Measurements from ENCODE around the gene SYNDIG1.

Gene SYNDIG1

GRCh38 chr20:24590178-24590982 is 121.0 kb downstream of the SYNDIG1 start:
- no peak overlapping the region for H3K27ac ChIP-seq (replicated peaks)
- H3K4me3 ChIP-seq (replicated peaks; ENCODE audit: insufficient read depth, low read length) = no peak overlapping the region
- no peak for DNase-seq (ENCODE audit: low read depth in 1 of 2, low spot score in 1 of 2)
- TF ChIP-seq GABPA (IDR thresholded peaks at IDR 0.05; ENCODE audit: low read depth) = no peak
- no peak for TF ChIP-seq CTCF (IDR thresholded peaks at IDR 0.05; ENCODE audit: insufficient read depth, low read length)
- TF ChIP-seq SPI1 (IDR thresholded peaks at IDR 0.05; ENCODE audit: borderline replicate concordance, low read depth) = no peak
- no peak for TF ChIP-seq REST (IDR thresholded peaks at IDR 0.05; ENCODE audit: insufficient replicate concordance, low read depth)
- TF ChIP-seq POLR2AphosphoS5 (IDR thresholded peaks at IDR 0.05; ENCODE audit: low read depth) = no peak
- H3K27me3 ChIP-seq (ENCODE audit: insufficient read depth, poor library complexity, severe bottlenecking) = no peaks in the 10 kb centered on the region

DNA sequence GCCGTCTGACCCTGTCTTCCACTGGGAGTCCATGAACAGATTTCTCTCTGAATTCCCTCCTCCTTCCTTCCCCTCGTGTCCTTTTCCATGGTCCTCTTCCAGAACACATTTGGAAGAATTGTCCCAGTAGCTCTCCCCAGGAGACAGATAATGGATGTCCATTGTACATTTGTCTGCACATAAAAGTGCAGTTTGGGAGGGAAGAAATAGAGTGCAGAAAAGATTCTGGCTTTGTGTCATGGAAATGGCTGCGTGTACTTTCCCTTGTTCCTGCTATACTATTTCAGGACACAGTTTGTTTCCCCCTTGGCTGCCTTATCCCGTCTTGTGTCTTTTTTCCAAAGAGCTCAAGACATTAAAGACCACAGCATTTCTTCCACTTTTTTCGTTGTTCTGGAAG is 127.6 kb downstream of the SYNDIG1 start:
- H3K27ac ChIP-seq (replicated peaks) = no peak overlapping the region
- no peak for DNase-seq (ENCODE audit: low read depth in 1 of 2, low spot score in 1 of 2)

More for the DNA sequence above, 127.6 kb downstream of the SYNDIG1 start:
- peaks cover 4% of the 10 kb centered on the region for H3K27me3 ChIP-seq (ENCODE audit: insufficient read depth, poor library complexity, severe bottlenecking)
- TF ChIP-seq CTCF (IDR thresholded peaks at IDR 0.05; ENCODE audit: insufficient read depth, low read length) (no peak), REST (IDR thresholded peaks at IDR 0.05; ENCODE audit: insufficient replicate concordance, low read depth) (no peak), GABPA (IDR thresholded peaks at IDR 0.05; ENCODE audit: low read depth) (no peak), POLR2AphosphoS5 (IDR thresholded peaks at IDR 0.05; ENCODE audit: low read depth) (no peak), SPI1 (IDR thresholded peaks at IDR 0.05; ENCODE audit: borderline replicate concordance, low read depth) (no peak)
- no peak overlapping the region for H3K4me3 ChIP-seq (replicated peaks; ENCODE audit: insufficient read depth, low read length)
